PC-3 (cell line): Measurements from ENCODE around the gene TREML4. TPM values are rescaled to one million over a fixed set of nuclear protein-coding genes. Genes with fewer than 3 reads are reported as not detected.

Experiments
- ATAC-seq: fragments of 200-7000 bp; cut with Tn5 transposase; 2 replicates; pipeline ENCODE4 v1.9.1; 2020; ENCODE audit warnings: mild to moderate bottlenecking, moderate library complexity
- BruUV-seq: library from RNA; stranded (reverse); fragments of 400-500 nt; replicated peaks from 2 replicates; lab custom pipeline; 2021; lab: Mats Ljungman, UMichigan
- CTCF ChIA-PET: fragments of 300-600 bp; sonication (Branson Sonifier 250); formaldehyde crosslinking; loops from one replicate; lab custom pipeline; 2022; ENCODE audit warnings: antibody characterized with exemption; lab: Charles Lee
- POLR2A ChIA-PET: fragments of 300-600 bp; sonication (Branson Sonifier 250); formaldehyde crosslinking; loops from one replicate; lab custom pipeline; 2022; ENCODE audit warnings: antibody characterized with exemption; ENCODE audit not compliant: unreplicated experiment; lab: Charles Lee
- DNase-seq: peaks from one replicate; pipeline ENCODE4 v3.0.0-alpha.2; 2015
- H2AFZ ChIP-seq: fragments of 300-600 bp; sonication (generic); 2 replicates; pipeline ENCODE4 v1.6.0; 2016; ENCODE audit warnings: antibody characterized with exemption, low read length
- H3F3A ChIP-seq: fragments of 300-600 bp; sonication (generic); one replicate; pipeline ENCODE4 v1.6.0; 2017; ENCODE audit warnings: antibody characterized with exemption, low read length, control low read depth, mild to moderate bottlenecking; ENCODE audit not compliant: unreplicated experiment
- H3K27ac ChIP-seq: fragments of 300-600 bp; sonication (generic); 2 replicates; pipeline ENCODE4 v1.5.1; 2016; ENCODE audit warnings: mild to moderate bottlenecking, low read length
- H3K27me3 ChIP-seq: fragments of 300-600 bp; sonication (generic); 2 replicates; pipeline ENCODE4 v1.6.1; 2016; ENCODE audit warnings: low read length, mixed read lengths
- H3K36me3 ChIP-seq: fragments of 300-600 bp; sonication (generic); 2 replicates; pipeline ENCODE4 v1.6.1; 2016; ENCODE audit warnings: low read depth, mixed run types, low read length, mixed read lengths
- H3K4me1 ChIP-seq: fragments of 300-600 bp; sonication (generic); 2 replicates; pipeline ENCODE4 v1.5.1; 2016; ENCODE audit warnings: low read length; ENCODE audit not compliant: insufficient read depth
- H3K4me2 ChIP-seq: fragments of 300-600 bp; sonication (generic); 2 replicates; pipeline ENCODE4 v1.6.0; 2016; ENCODE audit warnings: low read length
- H3K4me3 ChIP-seq: fragments of 300-600 bp; sonication (generic); 2 replicates; pipeline ENCODE4 v1.5.1; 2016; ENCODE audit warnings: mild to moderate bottlenecking, low read length, mixed read lengths
- H3K79me2 ChIP-seq: fragments of 300-600 bp; sonication (generic); 2 replicates; pipeline ENCODE4 v1.6.1; 2017; ENCODE audit warnings: low read length, mixed read lengths
- H3K9ac ChIP-seq: fragments of 300-600 bp; sonication (generic); 2 replicates; pipeline ENCODE4 v1.6.0; 2016; ENCODE audit warnings: mild to moderate bottlenecking, low read length
- H3K9me2 ChIP-seq: fragments of 300-600 bp; sonication (generic); replicated peaks from 2 replicates; pipeline ENCODE4 v1.6.1; 2016; ENCODE audit warnings: mixed run types, low read length, mixed read lengths
- H3K9me3 ChIP-seq: fragments of 300-600 bp; sonication (generic); 2 replicates; pipeline ENCODE4 v1.6.1; 2016; ENCODE audit warnings: low read length, mixed read lengths
- H4K20me1 ChIP-seq: fragments of 300-600 bp; sonication (generic); 2 replicates; pipeline ENCODE4 v1.6.1; 2016; ENCODE audit warnings: low read length, mixed read lengths
- CTCF ChIP-seq: fragments of 300-600 bp; sonication (generic); conservative IDR thresholded peaks from 2 replicates; pipeline ENCODE4 v1.5.1; 2017; ENCODE audit warnings: antibody characterized with exemption, low read depth, mild to moderate bottlenecking, low read length
- EZH2 ChIP-seq: fragments of 300-600 bp; sonication (generic); IDR thresholded peaks from one replicate; pipeline ENCODE4 v1.6.1; 2017; ENCODE audit warnings: antibody characterized with exemption, mild to moderate bottlenecking, low read length; ENCODE audit not compliant: unreplicated experiment
- EZH2phosphoT487 ChIP-seq: fragments of 300-600 bp; sonication (generic); IDR thresholded peaks from 2 replicates; pipeline ENCODE4 v1.6.1; 2018; ENCODE audit warnings: mild to moderate bottlenecking, antibody characterized with exemption, low read length, borderline replicate concordance
- intact Hi-C: fragments of 100-400 bp; cut with micrococcal nuclease; formaldehyde crosslinking; loops from 2 replicates; pipeline ENCODE4 v1.9.0; 2023
- total RNA-seq: library from RNA; depleted of rRNA; stranded (reverse); fragments of >200 nt; gene quantifications from 2 replicates; pipeline ENCODE4 v1.2.3, GENCODE V29; 2014; rRNA removed

Gene TREML4
- total RNA-seq, 1 experiment from 2014 or later: not detected

DNA sequence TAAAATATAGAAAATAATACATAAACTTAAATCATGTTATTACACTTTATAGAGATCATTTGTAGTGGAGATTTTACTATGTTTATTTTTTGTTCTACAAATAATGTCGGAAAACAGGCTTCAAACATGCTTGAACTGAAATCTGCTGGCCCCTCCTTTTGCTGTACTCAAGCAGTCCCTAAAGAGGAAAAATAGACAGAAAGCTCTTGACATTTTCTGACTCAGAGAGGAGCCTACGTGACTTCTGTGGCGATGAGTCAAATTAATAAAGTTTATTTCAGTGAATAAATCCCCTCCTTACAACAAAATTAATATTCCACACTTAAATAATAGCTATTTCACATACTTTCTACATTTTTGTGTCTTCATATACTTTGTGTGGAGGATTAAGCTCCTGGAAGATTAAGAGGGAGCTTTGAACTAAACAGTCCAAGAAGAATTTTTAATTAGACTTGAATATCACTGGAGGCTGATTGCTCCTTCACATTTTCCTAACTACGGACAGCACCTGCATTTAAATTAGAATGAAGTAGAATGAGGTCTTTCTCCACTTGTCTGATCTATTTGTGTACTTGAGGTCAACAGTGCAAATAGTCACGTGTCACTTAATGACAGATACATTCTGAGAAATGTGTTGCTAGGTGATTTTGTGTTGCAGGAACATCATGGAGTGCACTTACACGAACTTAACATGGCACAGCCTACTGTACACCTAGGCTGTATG is 60.0 kb downstream of the TREML4 start:
- Histone ChIP-seq H3K36me3 (no peaks in the 10 kb centered on the region), H3F3A (no peaks in the 10 kb centered on the region), H3K4me2 (peak overlapping the region; percentile 43), H3K9me3 (no peaks in the 10 kb centered on the region), H2AFZ (no peak overlapping the region), H3K4me1 (peaks cover 21% of the 10 kb centered on the region), H3K9ac (no peak overlapping the region), H4K20me1 (no peaks in the 10 kb centered on the region), H3K4me3 (no peak overlapping the region), H3K27ac (peak overlapping the region; percentile 3; the same call in 1 of the 2 replicates), H3K79me2 (no peaks in the 10 kb centered on the region), H3K9me2 (no peaks in the 10 kb centered on the region), H3K27me3 (no peaks in the 10 kb centered on the region)
- BruUV-seq: no TSS peak
- no peak for TF ChIP-seq EZH2phosphoT487
- TF ChIP-seq EZH2: no peak
- no peak for TF ChIP-seq CTCF
- intact Hi-C loops: no loop called here
- ChIA-PET POLR2A (interaction anchor here (0.7 kb wide), 1 partner anchor 30 kb away, joined by 3 read pairs; no protein-coding TSS in a partner anchor), CTCF (no interaction called here)
- peak; percentile 67 for ATAC-seq
- DNase-seq: peak; percentile 71

Other genes with a start within 250 kb of the TREML4 start
- 0.58 and 1.4 TPM in 2 replicates for gene UNC5CL, start 189.1 kb upstream of the TREML4 start, total RNA-seq
- not detected in 2 replicates for gene TSPO2, start 185.9 kb upstream of the TREML4 start, total RNA-seq
- gene APOBEC2, start 175.1 kb upstream of the TREML4 start, total RNA-seq: not detected in 2 replicates
- 11.2 and 12.1 TPM in 2 replicates for gene OARD1, start 156.0 kb upstream of the TREML4 start, total RNA-seq
- gene NFYA, start 155.4 kb upstream of the TREML4 start, total RNA-seq: 31.7 and 32.9 TPM in 2 replicates
- gene TREML1, start 74.0 kb upstream of the TREML4 start, total RNA-seq: not detected in 2 replicates
- not detected in 2 replicates for gene TREM2, start 65.2 kb upstream of the TREML4 start, total RNA-seq
- gene TREML2, start 27.2 kb upstream of the TREML4 start, total RNA-seq: not detected in 2 replicates
- gene TREM1, start 58.3 kb downstream of the TREML4 start, total RNA-seq: 0.98 TPM in 1 of 2 replicates, not detected in the other
- gene NCR2, start 107.3 kb downstream of the TREML4 start, total RNA-seq: not detected in 2 replicates